HepG2 (cell line): ENCODE measurements around the gene HCFC2. TPM values are rescaled to one million over a fixed set of nuclear protein-coding genes. Genes with fewer than 3 reads are reported as not detected.

ENCODE experiments used
- CTCF ChIP-seq: sonication (generic); formaldehyde crosslinking; IDR thresholded peaks from 2 replicates; pipeline ENCODE4 v1.5.0; 2020; ENCODE audit warnings: mild to moderate bottlenecking, missing genetic modification reagents, moderate library complexity
- KDM5B ChIP-seq: sonication (generic); formaldehyde crosslinking; IDR thresholded peaks from 2 replicates; pipeline ENCODE4 v1.4.0; 2020; ENCODE audit warnings: missing genetic modification reagents, mild to moderate bottlenecking, borderline replicate concordance
- KDM6A ChIP-seq: IDR thresholded peaks from 2 replicates; pipeline ENCODE4 v1.6.1; 2016; ENCODE audit warnings: low read depth
- MBNL3 ChIP-seq: fragments of 250-450 bp; sonication (Bioruptor Pico); conservative IDR thresholded peaks from 2 replicates; pipeline ENCODE4 v1.8.0; 2022; ENCODE audit warnings: mild to moderate bottlenecking, inconsistent platforms
- MEF2D ChIP-seq: sonication (generic); formaldehyde crosslinking; IDR thresholded peaks from 2 replicates; pipeline ENCODE4 v1.5.1; 2020; ENCODE audit warnings: mild to moderate bottlenecking, missing genetic modification reagents
- MIER2 ChIP-seq: IDR thresholded peaks from 2 replicates; pipeline ENCODE4 v1.6.1; 2016; ENCODE audit warnings: missing biosample characterization, missing genetic modification reagents
- MYPOP ChIP-seq: sonication (generic); formaldehyde crosslinking; IDR thresholded peaks from 2 replicates; pipeline ENCODE4 v1.8.1; 2023; ENCODE audit warnings: mild to moderate bottlenecking, moderate library complexity, missing genetic modification reagents
- NFE2 ChIP-seq: sonication (generic); formaldehyde crosslinking; IDR thresholded peaks from 2 replicates; pipeline ENCODE4 v1.4.0; 2020; ENCODE audit warnings: missing genetic modification reagents
- NFE2L2 ChIP-seq: fragments of 150-350 bp; IDR thresholded peaks from 2 replicates; pipeline ENCODE4 v1.6.1; 2014; ENCODE audit warnings: low read length
- SOX6 ChIP-seq, 2 experiments: fragments of 450-650 bp in 1 of 2; sonication (generic) in 1 of 2; formaldehyde crosslinking in 1 of 2; IDR thresholded peaks; 2 replicates each; pipeline versions ENCODE4 v1.4.0 to v1.6.1; 2017 to 2020; ENCODE audit warnings: antibody characterized with exemption in 1 of 2, mild to moderate bottlenecking in 1 of 2, missing genetic modification reagents in 1 of 2
- TEAD2 ChIP-seq: sonication (generic); formaldehyde crosslinking; IDR thresholded peaks from 2 replicates; pipeline ENCODE4 v1.9.0; 2021; ENCODE audit warnings: missing genetic modification reagents
- YEATS2 ChIP-seq: sonication (generic); formaldehyde crosslinking; IDR thresholded peaks from 2 replicates; pipeline ENCODE4 v1.4.0; 2020; ENCODE audit warnings: missing genetic modification reagents, borderline replicate concordance
- ZMAT3 ChIP-seq: sonication (generic); formaldehyde crosslinking; conservative IDR thresholded peaks from 2 replicates; pipeline ENCODE4 v1.7.0; 2021; ENCODE audit warnings: missing genetic modification reagents
- ZNF484 ChIP-seq: sonication (generic); formaldehyde crosslinking; IDR thresholded peaks from 2 replicates; pipeline ENCODE4 v1.5.1; 2020; ENCODE audit warnings: mild to moderate bottlenecking, low read depth, missing genetic modification reagents, borderline replicate concordance
- ZSCAN22 ChIP-seq: sonication (generic); formaldehyde crosslinking; IDR thresholded peaks from 2 replicates; pipeline ENCODE4 v1.4.0; 2020; ENCODE audit warnings: mild to moderate bottlenecking, missing genetic modification reagents
- polyA plus RNA-seq, 8 experiments: library from polyadenylated mRNA; depleted of rRNA in 3 of 8; stranded (reverse) in 7 of 8; unstranded in 1 of 8; fragments of >200 nt; fragmentation: Illumina TruSeq in 4 of 8; extraction: Trizol in 4 of 8; gene quantifications; 2 replicates each; pipeline versions ENCODE4 v1.2.1 to v1.2.3, GENCODE V29; 2011 to 2016; ENCODE audit warnings: low read depth in 4 of 8, missing spikeins in 1 of 8, mixed read lengths in 1 of 8; ENCODE audit not compliant: insufficient read depth in 1 of 8
- total RNA-seq, 5 experiments: library from RNA; depleted of rRNA; stranded (reverse); fragments of >200 nt; fragmentation: Illumina TruSeq; extraction: Trizol; gene quantifications; 2 replicates each; pipeline ENCODE4 v1.2.3, GENCODE V29; 2016; ENCODE audit warnings: low read depth in 1 of 5
- TF ChIP-seq, protein P1 (sequence below): sonication (generic); formaldehyde crosslinking; IDR thresholded peaks from 2 replicates; pipeline ENCODE4 v1.4.0; 2020; ENCODE audit warnings: missing genetic modification reagents, borderline replicate concordance
- TF ChIP-seq, protein P2 (sequence below): sonication (generic); formaldehyde crosslinking; IDR thresholded peaks from 2 replicates; pipeline ENCODE4 v1.5.0; 2020; ENCODE audit warnings: mild to moderate bottlenecking, missing genetic modification reagents

Gene HCFC2
- total and polyA plus RNA-seq, 2 of the 13 experiments (the other 11 are each of a cell fraction or from before 2014, with no cell fraction given) = 3.7 to 4.9 TPM

DNA sequence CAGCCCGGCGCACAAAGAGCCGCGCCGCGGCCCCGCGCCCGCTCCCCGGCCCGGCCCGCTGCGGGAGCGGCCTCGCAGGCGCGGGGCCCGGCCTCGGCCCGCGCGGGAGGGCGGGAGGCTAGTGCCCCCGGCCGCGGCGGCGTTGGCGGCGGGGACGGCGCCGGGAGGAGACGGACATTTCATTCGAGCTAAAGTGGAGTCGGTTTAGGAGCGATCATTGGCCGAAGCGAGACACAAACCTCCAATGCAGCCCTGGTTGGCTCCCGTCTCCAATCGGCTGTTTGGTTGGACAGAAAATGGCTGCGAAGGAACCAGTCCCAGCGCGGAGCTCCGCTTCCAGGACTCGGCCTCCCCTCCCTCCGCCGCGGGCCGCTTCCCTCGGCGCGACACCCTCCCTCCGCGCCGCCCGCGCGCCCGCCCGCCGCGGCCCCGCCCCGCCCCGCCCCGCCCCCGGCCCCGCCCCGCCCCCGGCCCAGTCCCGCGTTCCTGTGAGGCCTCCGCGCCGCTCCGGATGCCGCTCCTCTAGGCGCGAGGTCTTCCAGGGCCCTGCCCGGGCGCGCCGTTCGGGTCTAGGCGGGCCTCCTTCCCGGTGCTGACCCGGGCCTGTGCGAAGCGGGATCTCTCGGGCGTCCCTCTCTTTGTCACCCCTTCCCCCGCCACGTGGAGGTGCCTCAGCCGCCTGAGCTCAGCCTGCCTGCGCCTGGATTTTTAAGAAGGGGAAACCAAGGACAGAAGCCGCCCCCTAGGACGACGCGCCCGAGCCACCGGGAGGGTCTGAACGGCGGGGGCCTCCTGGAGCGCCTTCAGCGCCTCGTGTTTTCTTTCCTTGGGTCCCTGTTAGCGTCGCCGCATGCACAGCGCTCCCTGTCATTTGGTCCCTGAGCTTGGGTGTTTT is 73.8 kb downstream of the HCFC2 start, which contains the start of gene NFYB (continued):
- TF ChIP-seq, protein P1, sequence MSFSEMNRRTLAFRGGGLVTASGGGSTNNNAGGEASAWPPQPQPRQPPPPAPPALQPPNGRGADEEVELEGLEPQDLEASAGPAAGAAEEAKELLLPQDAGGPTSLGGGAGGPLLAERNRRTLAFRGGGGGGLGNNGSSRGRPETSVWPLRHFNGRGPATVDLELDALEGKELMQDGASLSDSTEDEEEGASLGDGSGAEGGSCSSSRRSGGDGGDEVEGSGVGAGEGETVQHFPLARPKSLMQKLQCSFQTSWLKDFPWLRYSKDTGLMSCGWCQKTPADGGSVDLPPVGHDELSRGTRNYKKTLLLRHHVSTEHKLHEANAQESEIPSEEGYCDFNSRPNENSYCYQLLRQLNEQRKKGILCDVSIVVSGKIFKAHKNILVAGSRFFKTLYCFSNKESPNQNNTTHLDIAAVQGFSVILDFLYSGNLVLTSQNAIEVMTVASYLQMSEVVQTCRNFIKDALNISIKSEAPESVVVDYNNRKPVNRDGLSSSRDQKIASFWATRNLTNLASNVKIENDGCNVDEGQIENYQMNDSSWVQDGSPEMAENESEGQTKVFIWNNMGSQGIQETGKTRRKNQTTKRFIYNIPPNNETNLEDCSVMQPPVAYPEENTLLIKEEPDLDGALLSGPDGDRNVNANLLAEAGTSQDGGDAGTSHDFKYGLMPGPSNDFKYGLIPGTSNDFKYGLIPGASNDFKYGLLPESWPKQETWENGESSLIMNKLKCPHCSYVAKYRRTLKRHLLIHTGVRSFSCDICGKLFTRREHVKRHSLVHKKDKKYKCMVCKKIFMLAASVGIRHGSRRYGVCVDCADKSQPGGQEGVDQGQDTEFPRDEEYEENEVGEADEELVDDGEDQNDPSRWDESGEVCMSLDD (CRISPR knock-in tag) = no peak
- TF ChIP-seq MYPOP (no peak), MIER2 (CRISPR knock-in tag) (no peak), NFE2L2 (no peak), MEF2D (CRISPR knock-in tag) (0 out of 2 replicates have a peak, but pooled peaks have one; percentile 56), KDM6A (no peak), ZNF484 (CRISPR knock-in tag) (0 out of 2 replicates have a peak, but pooled peaks have one; percentile 54), MBNL3 (CRISPR knock-in tag) (no peak), KDM5B (CRISPR knock-in tag) (peak; percentile 87; the same call in 1 of the 2 replicates), ZMAT3 (peak; percentile 74; the same call in 1 of the 2 replicates), YEATS2 (CRISPR knock-in tag) (peak; percentile 25; the same call in 1 of the 2 replicates), CTCF (no peak), NFE2 (CRISPR knock-in tag) (no peak), SOX6 (IDR thresholded peaks at IDR 0.05) (no peak), SOX6 (CRISPR knock-in tag; IDR thresholded peaks at IDR 0.05) (no peak), TEAD2 (CRISPR knock-in tag) (peak; percentile 21; the same call in 1 of the 2 replicates), ZSCAN22 (CRISPR knock-in tag) (no peak)
- TF ChIP-seq, protein P2, sequence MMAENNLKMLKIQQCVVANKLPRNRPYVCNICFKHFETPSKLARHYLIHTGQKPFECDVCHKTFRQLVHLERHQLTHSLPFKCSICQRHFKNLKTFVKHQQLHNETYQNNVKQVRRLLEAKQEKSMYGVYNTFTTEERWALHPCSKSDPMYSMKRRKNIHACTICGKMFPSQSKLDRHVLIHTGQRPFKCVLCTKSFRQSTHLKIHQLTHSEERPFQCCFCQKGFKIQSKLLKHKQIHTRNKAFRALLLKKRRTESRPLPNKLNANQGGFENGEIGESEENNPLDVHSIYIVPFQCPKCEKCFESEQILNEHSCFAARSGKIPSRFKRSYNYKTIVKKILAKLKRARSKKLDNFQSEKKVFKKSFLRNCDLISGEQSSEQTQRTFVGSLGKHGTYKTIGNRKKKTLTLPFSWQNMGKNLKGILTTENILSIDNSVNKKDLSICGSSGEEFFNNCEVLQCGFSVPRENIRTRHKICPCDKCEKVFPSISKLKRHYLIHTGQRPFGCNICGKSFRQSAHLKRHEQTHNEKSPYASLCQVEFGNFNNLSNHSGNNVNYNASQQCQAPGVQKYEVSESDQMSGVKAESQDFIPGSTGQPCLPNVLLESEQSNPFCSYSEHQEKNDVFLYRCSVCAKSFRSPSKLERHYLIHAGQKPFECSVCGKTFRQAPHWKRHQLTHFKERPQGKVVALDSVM (CRISPR knock-in tag) = 0 out of 2 replicates have a peak, but pooled peaks have one; percentile 21
